Putamen (tissue), 1 donor: ENCODE data around the gene MCTP2.

Experiments
- DNase-seq: peaks from one replicate; pipeline ENCODE4 v3.0.0-alpha.2; 2016; ENCODE audit warnings: low spot score

The MCTP2 gene, protein sequence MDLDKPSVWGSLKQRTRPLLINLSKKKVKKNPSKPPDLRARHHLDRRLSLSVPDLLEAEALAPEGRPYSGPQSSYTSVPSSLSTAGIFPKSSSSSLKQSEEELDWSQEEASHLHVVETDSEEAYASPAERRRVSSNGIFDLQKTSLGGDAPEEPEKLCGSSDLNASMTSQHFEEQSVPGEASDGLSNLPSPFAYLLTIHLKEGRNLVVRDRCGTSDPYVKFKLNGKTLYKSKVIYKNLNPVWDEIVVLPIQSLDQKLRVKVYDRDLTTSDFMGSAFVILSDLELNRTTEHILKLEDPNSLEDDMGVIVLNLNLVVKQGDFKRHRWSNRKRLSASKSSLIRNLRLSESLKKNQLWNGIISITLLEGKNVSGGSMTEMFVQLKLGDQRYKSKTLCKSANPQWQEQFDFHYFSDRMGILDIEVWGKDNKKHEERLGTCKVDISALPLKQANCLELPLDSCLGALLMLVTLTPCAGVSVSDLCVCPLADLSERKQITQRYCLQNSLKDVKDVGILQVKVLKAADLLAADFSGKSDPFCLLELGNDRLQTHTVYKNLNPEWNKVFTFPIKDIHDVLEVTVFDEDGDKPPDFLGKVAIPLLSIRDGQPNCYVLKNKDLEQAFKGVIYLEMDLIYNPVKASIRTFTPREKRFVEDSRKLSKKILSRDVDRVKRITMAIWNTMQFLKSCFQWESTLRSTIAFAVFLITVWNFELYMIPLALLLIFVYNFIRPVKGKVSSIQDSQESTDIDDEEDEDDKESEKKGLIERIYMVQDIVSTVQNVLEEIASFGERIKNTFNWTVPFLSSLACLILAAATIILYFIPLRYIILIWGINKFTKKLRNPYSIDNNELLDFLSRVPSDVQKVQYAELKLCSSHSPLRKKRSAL

DNA sequence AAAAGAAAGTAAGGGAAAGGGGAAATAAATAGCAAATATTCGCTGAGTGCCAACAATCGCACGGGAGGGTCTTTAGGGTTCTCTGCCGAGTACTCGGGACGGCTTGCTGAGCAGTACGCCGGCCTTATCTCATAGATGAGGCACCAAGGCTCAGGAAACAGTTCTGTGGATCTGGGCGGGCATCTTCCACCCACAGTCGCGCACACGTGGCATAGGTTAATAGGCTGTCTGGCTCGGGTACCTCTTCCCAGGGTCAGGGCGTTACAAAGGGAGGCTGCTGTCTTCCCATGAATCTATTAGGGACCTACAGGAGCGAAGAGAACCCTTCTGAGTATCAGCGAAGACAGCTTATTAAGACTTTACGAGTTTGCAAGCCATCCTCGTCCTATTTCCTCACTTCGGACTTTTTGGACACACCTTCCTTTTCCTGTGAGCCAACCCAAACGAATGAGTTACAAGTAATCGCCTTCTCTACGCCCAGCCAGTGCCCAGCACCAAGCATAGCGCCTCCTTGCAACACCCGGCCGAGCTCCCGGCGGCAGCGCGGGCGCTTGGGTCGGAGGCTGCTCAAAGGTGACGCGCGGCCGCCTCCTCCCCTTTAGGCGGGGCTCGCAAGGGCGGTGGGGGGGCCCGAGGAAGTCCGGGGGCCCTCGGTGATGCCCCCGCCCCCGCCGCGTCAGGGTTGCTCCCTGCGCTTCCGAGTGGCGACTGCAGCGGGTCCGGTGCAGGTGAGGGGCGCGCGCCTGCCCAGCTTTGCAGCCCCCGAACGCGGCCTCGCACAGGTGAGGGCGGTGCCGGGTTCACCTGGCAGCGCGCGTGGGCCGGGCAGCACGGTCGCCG lies at the start of gene MCTP2:
MCTP2 (plus strand) TSS at position 679 of the 840 bp plus-strand sequence. CDS start 66,705 bp downstream, outside the sequence.
- no peak for DNase-seq

DNA sequence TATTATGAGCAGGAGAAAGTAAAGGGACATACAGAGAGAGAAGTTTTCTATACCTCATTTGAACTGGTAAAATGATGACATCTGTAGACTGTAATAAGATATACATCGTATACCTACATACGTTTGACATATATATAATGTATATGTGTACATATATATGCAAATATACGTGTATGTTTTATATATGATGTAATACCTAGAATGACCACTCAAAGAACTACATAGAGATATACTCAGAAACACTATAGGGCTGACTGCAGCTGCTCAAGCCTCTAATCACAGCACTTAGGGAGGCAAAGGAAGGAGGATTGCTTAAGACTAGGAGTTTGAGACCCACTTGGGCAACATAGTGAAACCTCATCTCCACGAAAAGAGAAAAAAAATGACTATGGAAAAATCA lies 48.5 kb upstream of the MCTP2 start:
- DNase-seq = no peak

DNA sequence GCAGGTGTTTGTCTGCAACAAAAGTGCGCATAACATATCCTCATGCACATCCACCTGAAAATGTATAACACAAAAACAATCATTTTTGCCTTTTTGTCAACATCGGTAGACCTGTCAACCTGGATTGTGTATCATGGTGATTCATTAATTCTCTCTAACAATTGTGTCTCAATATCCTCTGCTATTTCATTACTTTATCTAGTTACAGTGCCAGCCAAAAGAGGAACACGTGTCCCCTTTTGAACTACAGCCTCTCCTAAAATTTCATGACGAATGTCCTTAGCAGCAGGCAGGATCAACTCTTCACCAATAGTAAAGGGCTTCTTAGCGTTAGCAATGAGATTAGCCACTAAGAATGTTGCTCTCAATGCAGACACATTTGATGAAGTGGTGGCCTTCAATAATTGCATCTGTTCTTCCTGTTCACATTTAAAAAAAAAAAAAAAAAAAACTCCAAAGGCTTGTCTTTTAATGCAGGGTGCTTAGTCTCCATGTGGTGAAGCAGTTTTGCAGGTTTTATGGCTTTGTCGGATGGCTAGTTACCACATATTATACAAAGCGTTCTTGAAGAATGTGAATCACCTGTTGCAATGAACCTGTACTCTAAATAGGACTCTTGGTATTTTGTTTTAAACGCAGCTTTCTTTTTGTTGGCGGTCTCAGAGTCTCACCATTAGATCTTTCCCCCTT lies 45.7 kb upstream of the MCTP2 start:
- no peak for DNase-seq

DNA sequence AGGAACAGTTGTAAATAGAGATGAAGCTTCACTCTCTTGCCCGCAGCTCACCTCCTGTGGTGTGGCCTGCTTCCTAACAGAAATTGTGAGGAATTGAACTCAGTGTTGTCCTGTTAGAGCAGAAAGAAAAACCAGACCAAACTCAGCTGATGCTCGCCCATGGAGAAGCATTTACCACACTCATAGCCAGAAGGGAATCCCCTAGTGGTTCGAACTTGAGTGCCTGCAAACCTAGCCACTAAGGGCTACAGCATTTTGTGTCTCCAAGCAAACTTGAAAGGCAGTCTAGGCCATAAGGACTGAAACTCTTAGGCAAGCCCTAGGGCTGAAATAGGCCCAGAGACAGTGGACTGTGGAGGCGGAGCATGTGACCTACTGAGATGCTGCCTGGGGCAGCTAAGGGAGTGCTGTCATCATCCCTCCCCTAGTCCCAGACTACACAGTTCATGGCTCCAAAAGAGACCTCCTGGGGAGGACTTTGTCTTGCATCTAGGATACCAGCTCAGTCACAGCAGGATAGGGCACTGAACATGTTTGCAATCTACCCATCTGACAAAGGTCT lies 44.5 kb upstream of the MCTP2 start:
- DNase-seq = no peak

DNA sequence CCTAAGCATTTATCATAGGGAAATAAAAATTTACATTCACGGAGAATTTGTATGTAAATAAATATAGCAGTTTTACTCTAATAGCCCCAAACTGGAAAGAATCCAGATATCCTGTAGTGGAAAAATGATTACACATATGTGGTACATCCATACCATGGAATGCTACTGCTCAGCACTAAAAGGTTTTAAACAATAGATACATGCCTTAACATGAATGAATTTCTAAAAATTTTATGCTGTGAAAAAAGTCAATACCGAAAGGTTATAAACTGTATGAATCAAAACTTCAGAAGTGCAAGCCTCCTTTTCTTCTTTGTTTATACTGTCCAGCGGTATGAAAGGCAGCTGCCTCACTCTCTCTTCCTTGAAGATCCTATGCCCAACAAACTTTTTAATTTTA lies 37.5 kb upstream of the MCTP2 start:
- DNase-seq = no peak

DNA sequence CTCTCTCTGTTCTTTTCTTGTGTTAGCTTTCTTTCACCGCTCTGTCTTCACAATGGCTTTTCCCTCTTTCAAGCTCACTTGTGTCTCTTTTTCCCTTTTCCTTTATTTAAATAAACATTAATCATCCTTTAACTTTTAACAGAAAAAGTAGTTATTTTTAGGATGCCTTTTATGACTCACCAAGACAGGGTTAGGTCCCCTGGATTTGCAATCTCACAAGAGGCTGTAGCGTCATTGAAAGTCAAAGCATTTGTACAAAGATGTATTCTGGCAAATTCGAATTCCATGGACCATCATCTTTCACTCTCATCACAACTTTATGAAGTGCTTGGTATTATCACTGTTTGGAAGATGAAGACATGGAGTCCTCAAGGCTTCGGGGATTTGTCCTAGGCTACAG lies 34.8 kb upstream of the MCTP2 start:
- no peak for DNase-seq

DNA sequence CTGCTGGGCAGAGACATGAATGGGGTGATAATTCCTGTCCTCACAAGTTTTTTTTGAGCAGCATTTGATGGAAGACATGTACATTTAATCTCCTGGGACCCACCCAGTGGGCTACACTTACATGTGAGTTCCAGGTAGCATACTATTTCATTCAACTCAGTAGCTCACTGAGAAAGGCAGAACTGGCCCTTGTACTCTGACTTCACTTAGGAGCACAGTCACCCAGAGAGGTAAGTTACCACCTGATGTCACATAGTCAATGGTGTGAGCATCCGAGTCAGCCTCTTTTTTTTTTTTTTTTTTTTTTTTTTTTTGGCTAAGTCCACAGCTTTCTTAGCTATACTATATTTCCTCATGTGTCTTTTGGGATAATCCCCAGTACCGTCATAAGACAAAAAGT lies 32.7 kb upstream of the MCTP2 start:
- no peak for DNase-seq

DNA sequence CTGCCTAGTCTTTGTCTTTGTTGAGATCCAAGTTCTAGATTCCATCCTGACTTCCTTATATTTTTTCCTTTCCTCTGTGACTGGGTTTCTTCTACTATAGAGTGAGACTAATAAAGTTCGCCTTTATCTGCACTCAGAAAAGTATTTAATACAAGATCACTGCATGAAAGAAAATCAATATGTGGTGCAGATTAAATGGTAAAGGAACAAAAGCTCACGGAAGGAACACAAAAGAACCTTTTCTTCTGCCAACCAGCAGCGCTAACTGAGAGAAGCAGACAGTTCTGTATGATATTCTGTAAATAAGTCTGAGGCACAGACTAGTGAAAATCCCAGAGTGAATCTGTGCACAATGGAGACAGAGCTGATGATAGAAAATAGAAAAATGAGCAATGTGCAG lies 31.6 kb upstream of the MCTP2 start:
- no peak for DNase-seq

DNA sequence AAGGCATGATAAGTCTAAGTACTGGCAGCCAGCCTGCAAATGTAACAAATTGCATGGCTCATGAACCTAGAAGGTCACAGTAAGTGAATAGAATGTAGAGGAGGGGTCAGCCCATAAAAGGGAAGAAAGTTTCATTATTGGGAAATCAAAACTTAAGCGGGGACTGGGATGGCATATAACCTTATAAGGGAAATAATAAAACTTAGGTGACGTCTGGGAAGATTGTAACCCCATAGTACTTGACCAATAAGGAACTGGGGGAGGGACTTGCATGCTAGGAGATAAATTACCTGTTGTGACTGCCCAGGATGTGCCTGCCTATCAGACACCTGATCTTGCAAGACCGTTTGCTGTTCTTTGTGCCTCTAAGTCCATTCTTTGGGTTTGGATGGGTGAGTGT lies 28.1 kb upstream of the MCTP2 start:
- no peak for DNase-seq

DNA sequence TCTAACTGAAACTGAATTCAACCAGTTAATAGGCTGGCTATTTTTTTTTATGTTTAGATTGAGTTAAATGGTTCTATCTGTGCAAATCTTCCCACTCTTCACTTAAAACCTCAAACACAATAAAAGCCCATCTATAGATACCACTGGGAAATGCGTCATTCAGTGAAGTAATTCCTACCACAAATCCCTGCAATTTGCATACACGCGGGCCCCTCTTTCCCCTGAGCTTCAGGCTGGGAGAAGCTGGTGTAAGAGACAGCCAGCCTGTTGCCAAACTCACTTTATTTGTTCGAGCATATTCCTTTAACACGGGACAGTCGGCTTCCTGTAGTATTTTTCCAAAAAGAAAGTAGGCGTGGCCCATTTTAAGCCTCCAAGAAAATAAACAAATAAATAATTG lies 26.0 kb upstream of the MCTP2 start:
- DNase-seq = no peak

DNA sequence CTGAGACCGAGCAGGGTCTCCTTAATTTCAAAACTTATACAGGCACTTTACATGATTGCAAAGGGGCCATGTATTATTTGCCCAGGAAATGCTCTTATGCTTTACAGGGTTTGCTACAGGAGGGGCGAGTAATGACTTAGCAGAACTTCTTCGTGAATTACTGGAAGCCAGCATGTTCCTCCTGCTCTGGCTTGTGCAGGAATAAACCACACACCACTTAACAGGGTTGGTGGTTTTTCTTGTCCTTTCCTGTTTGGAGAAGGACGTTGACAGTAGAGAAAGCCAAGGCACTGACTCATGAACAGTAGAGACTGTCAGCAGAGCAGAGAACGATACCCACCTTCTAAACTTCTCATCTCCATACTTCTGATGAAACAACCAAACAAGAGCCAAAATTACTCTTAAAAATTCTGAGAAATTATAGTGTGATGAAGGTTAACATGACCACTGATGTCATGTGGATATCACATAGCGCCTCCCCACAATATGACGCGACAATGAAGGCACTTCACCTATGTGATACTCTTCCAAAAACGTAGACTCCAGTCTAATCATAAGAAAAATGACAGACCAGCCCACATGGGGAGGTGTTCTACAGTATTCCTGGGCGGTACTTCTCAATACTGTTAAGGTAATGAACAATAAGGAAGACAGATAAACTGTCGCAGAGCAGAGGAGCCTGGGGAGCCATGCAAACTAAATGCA lies 24.7 kb upstream of the MCTP2 start:
- DNase-seq = no peak

DNA sequence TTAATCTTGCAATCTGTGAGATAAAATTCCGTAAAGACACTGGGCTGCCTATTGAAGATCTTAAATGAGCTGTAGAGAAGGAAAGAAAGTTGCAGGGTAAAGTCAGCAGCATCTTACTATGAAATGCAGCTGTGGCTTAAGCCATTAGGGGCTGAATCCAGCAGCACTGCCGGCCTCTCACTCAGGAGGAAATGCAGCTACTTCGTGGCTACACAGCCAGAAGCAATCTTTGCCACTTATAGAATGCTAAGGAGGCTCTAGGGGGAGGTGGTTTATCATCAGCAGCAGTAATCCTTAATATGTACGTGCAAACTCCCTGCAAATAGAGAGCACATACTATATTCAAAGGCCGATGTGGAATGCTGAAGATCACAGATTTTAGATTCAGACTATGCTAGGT lies 19.1 kb upstream of the MCTP2 start:
- DNase-seq = no peak

DNA sequence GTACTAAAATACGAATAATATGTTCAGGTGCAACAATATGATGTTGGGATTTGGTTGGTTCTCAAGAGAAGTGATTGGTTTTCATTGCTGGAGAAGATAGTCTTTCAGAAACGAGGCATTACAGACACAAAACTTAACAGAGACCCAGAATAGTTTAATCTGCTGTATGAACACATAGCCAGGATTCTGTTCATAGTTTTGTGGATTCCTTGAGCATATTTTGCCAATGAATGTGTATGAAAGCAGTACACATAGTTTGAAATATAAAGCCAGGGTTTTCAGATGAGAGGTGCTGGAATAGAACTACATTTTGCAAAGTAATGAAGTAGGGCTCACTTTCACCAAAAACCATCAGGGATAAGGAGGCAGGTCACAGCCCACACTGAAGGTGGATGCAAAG lies 5.7 kb upstream of the MCTP2 start:
- no peak for DNase-seq

DNA sequence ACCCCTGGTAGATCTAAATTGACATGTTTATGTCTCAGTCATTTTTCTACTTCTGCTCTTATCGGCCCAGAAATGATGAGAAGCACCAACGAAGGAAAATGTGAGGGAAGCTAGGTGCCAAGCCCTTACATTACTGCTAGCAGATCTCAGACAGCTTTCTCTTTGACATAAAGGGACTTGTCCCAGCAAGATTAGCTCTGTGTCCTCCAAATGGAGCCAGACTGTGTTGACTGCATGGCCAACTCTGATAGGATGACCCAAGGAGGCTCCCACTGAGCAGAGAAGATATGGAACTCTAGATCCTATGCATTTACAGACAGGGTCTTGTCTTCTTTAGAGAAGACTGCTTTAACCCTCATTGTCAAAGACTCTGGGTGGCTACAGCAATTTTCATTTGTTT lies 2.8 kb upstream of the MCTP2 start:
- no peak for DNase-seq

DNA sequence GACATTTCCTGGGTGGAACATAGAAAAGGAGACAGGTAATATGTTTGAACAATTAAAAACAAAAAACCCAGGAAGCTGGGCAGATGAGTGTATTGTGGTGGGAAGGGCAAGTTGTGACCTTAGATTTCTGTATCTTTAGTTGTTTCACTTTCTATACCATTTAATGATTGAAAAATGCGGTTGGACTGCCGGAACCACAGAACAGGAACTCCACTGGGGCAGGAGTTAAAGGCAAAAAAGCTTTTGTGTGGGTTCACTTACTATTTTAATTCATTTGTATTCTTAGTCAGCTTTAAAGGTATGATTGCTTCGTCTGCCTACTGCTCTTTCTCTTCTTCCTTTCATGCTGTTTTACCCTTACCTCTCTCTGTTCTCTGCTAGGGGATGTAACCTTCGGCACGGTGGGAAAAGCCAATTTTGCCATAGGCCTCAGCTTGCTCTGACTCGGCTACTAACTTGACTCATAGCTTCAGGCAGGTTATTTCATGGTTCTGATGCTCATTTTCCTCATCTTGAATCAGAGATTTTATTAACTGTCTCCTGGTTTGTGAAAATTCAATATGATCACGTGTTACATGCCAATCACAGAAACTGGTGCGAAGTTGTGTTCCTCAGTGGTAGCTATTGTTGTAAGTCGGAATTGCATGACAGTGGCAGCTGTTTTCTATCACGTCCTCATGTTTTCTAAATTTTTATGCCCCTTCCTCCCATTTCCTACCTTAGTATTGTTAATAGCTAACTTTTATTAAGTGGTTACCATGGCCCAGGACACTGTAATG lies 1.6 kb upstream of the MCTP2 start:
- no peak for DNase-seq

DNA sequence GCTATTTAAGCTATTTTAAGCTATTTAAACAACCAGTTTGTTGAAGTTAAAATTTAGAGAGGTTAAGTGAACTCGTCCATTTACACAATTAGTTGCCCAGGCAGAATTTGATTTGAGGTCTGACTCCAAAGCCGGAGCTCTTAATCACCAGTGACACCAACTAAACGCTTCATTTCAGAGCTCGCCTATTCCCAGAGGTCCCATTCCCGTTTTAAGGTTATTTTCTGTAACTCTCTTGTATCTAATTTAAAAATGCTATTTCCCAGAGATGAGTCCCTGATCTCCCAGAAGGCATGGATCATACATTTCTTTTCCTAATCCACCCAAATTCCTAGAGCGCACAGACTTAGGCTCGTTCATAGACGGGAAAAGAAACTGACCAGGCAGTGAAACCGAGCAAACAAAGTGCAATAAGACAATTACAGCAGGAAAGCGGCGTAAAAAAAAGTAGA lies 904 bp upstream of the MCTP2 start:
- no peak for DNase-seq

DNA sequence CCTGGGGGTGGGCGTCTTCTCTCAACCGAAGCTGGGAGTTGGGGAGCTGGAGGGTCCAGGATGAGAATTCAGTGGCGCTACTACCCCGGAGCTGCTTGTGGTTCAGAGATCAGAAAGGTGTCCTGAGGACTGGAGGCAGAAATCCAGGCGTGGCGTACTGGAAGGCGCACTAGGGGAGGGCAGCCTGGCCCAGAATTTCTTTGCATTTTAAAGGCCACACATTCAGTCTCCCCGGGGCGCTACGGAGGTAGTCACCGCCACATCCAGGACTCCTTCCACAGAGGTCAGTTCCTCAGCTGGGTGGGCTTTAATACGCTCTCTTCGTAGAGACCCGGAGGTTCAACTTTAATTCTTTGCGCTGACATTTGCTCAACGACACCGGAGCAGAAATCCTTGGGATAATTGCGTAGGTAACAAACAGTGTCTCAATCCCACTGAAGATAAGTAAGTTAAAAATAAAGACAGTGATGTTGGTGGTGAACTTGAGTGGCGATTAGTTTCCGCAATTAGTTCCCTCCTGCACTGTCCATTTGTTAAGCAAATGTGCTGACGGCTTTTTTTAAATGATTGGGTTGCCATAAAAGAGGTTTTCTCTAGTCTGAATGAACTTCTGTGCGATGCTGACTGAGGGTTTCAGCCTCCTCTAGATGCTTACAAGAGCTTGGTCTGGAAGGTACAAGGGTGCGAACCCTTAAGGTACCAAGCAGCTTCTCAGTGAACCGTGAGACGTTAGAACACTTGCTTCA lies 535 bp downstream of the MCTP2 start:
- no peak for DNase-seq

DNA sequence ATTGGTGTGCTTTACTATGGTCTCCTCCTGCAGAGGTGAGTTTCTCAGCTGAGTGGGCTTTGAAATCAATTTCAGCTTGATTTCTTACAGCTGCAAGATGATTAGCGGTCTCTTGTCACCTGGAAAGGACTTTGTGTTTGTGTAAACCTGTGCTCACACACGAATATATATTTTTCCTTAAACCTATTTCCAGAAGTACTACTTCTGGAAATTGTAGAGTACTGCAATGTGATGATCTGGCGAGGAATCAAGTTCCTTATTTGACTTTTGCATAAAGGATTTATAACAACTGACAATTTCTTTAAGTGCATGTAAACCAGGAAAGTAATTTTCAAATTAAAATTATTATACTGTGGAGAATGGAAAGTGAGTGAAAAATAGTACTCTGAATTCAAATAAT lies 2.1 kb downstream of the MCTP2 start:
- no peak for DNase-seq

DNA sequence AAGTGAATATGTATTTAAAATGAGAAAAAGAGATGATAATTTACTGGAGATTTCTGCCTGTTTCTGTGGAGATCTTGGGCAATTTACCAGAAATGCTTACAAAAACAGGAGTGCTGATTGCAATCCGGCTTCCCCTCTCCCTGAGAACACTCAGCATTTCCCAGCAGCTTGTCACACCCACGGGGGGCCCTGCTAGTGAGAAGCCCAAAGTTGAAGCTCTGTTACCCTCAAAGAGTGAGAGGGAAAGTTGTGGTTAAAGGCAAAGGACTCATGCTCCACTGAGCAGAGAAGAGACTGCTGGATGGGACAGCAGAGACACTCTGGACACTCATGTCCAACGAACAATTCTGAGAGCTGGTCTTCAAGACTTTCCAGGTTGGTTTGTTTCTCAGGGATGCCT lies 2.9 kb downstream of the MCTP2 start:
- no peak for DNase-seq
